LNCAP (cell line): ENCODE results near the gene PEBP1.

Experiments
- CTCF ChIP-seq: fragments of 450-650 bp; IDR thresholded peaks from 2 replicates; pipeline ENCODE4 v1.5.1; 2017; ENCODE audit warnings: mild to moderate bottlenecking

The PEBP1 gene

GRCh38 chr12:118102609-118103008 lies 33.3 kb upstream of the PEBP1 start:
- TF ChIP-seq CTCF: no peak

GRCh38 chr12:118103201-118103600 lies 32.7 kb upstream of the PEBP1 start:
- no peak for TF ChIP-seq CTCF

- TF ChIP-seq CTCF: no peak
Observed at GRCh38 chr12:118103601-118104382, 32.1 kb upstream of the PEBP1 start, which contains the start of gene VSIG10. VSIG10 (minus strand) TSS chr12:118104011; CDS start chr12:118103671, 340 bp downstream.

- TF ChIP-seq CTCF: no peak
Observed at GRCh38 chr12:118107011-118107410, 28.9 kb upstream of the PEBP1 start.

GRCh38 chr12:118107694-118108093 lies 28.2 kb upstream of the PEBP1 start:
- TF ChIP-seq CTCF: no peak

- no peak for TF ChIP-seq CTCF
Observed at GRCh38 chr12:118109088-118109487, 26.8 kb upstream of the PEBP1 start.

GRCh38 chr12:118119449-118119879 lies 16.5 kb upstream of the PEBP1 start:
- no peak for TF ChIP-seq CTCF
